MCF 10A (cell line): Measurements from ENCODE around the gene ZBTB5. TPM values are rescaled to one million over a fixed set of nuclear protein-coding genes. Genes with fewer than 3 reads are reported as not detected.
A peak's percentile ranks its signal among the peaks of the same experiment; 100 is the strongest.
"Not testable (repeated sequence)": the region's sequence is repeated elsewhere in the genome, so short reads cannot be mapped to it uniquely, and the experiment has no call there.

Experiments used
- BruUV-seq: library from RNA; stranded (reverse); fragments of 400-500 nt; replicated peaks from 2 replicates; lab custom pipeline; 2021; lab: Mats Ljungman, UMichigan
- CTCF ChIA-PET: fragments of 300-600 bp; sonication (Branson Sonifier 250); formaldehyde crosslinking; extraction: SDS; loops from one replicate; lab custom pipeline; 2021; ENCODE audit warnings: antibody characterized with exemption, inconsistent platforms; lab: Yijun Ruan, JAX
- POLR2A ChIA-PET: fragments of 300-600, 350-650 bp; sonication (Branson Sonifier 250); formaldehyde crosslinking; extraction: SDS; loops from one replicate; lab custom pipeline; 2020; ENCODE audit warnings: antibody characterized with exemption, inconsistent platforms; lab: Yijun Ruan, JAX
- DNase-seq: peaks from one replicate; pipeline ENCODE4 v3.0.0-alpha.2; 2018; ENCODE audit not compliant: unreplicated experiment
- H3K27ac Mint-ChIP-seq: one replicate; pipeline ENCODE4 v1.8.0; 2022; ENCODE audit warnings: mild to moderate bottlenecking, low read depth, mixed read lengths; ENCODE audit not compliant: unreplicated experiment
- H3K27me3 Mint-ChIP-seq: one replicate; pipeline ENCODE4 v1.8.0; 2022; ENCODE audit warnings: mixed read lengths; ENCODE audit not compliant: insufficient read depth, unreplicated experiment
- H3K36me3 Mint-ChIP-seq: one replicate; pipeline ENCODE4 v1.8.0; 2022; ENCODE audit warnings: mild to moderate bottlenecking, moderate library complexity, mixed read lengths; ENCODE audit not compliant: insufficient read depth, unreplicated experiment
- H3K4me1 Mint-ChIP-seq: one replicate; pipeline ENCODE4 v1.8.0; 2022; ENCODE audit warnings: mixed read lengths; ENCODE audit not compliant: insufficient read depth, unreplicated experiment
- H3K4me3 Mint-ChIP-seq: one replicate; pipeline ENCODE4 v1.8.0; 2022; ENCODE audit warnings: mild to moderate bottlenecking, moderate library complexity, mixed read lengths; ENCODE audit not compliant: unreplicated experiment
- H3K9me3 Mint-ChIP-seq: one replicate; pipeline ENCODE4 v1.8.0; 2022; ENCODE audit warnings: mixed read lengths; ENCODE audit not compliant: unreplicated experiment
- intact Hi-C: fragments of 100-400 bp; cut with micrococcal nuclease; formaldehyde crosslinking; loops from 2 replicates; pipeline ENCODE4 v1.14.1; 2022
- total RNA-seq: library from RNA; stranded (reverse); gene quantifications from 2 replicates; pipeline ENCODE4 v1.2.3, GENCODE V29; 2022
- TF ChIP-seq, protein P1 (sequence below): fragments of 200-600 bp; IDR thresholded peaks from one replicate; pipeline ENCODE4 v1.8.0; 2022; ENCODE audit warnings: antibody characterized with exemption, mild to moderate bottlenecking; ENCODE audit not compliant: unreplicated experiment

Gene ZBTB5
- total RNA-seq, 1 experiment from 2014 or later: 9.0 TPM

DNA sequence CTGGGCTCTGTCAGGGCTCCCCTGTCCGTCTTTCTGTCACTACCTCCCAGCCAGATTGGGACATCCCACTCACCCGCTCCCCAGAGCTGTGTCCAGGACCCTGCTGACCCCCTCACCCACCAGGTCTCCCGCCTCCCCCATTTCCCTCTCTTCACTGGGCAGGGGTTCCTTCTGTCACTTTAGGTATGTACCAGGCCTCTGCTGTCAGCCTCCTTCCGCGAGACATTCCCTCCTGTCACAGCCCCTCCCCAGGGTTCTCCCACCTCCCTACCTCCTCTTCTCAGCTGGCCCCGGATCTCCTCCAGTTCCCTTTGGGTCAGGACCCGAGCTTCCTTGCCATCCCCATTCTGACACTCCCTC is 21.0 kb upstream of the ZBTB5 start:
- BruUV-seq: TSS peak; percentile 38

GRCh38 chr9:37485389-37486255 is 20.4 kb upstream of the ZBTB5 start, which contains the start of gene POLR1E:
POLR1E (plus strand) TSS chr9:37485948; CDS start chr9:37486048, 100 bp downstream.
- H3K27ac Mint-ChIP-seq: peak within 1 kb of the TSS; percentile 94
- H3K4me3 Mint-ChIP-seq: peak within 1 kb of the TSS; percentile 90
- no peaks in the 10 kb centered on the region for H3K27me3 Mint-ChIP-seq
- H3K9me3 Mint-ChIP-seq: no peaks in the 10 kb centered on the region
- H3K4me1 Mint-ChIP-seq: peaks cover 27% of the 10 kb centered on the region
- CTCF ChIA-PET: interaction anchor here (0.7 to 1.4 kb wide), 7 partner anchors 75 to 422 kb away, joined by 3 to 4 read pairs (median 3); no protein-coding TSS in a partner anchor
- intact Hi-C loops: loop anchor here (5.0 to 10.0 kb wide), 5 partner anchors 107 to 879 kb away; partner anchors contain the start of genes DCAF10, SLC25A51 and TOMM5
- DNase-seq: peak; percentile 97
- peaks cover 24% of the 10 kb centered on the region for H3K36me3 Mint-ChIP-seq
- TF ChIP-seq, protein P1, sequence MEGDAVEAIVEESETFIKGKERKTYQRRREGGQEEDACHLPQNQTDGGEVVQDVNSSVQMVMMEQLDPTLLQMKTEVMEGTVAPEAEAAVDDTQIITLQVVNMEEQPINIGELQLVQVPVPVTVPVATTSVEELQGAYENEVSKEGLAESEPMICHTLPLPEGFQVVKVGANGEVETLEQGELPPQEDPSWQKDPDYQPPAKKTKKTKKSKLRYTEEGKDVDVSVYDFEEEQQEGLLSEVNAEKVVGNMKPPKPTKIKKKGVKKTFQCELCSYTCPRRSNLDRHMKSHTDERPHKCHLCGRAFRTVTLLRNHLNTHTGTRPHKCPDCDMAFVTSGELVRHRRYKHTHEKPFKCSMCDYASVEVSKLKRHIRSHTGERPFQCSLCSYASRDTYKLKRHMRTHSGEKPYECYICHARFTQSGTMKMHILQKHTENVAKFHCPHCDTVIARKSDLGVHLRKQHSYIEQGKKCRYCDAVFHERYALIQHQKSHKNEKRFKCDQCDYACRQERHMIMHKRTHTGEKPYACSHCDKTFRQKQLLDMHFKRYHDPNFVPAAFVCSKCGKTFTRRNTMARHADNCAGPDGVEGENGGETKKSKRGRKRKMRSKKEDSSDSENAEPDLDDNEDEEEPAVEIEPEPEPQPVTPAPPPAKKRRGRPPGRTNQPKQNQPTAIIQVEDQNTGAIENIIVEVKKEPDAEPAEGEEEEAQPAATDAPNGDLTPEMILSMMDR: no peak
- POLR2A ChIA-PET: interaction anchor here (0.6 to 4.5 kb wide), 29 partner anchors 9 to 726 kb away, joined by 3 to 75 read pairs (median 4); partner anchors contain the start of genes DCAF10, EXOSC3, GRHPR and TOMM5
- no TSS peak for BruUV-seq

More for the DNA sequence above, 21.0 kb upstream of the ZBTB5 start:
- ChIA-PET POLR2A (interaction anchor here (0.5 to 4.5 kb wide), 20 partner anchors 10 to 492 kb away, joined by 3 to 75 read pairs (median 5); partner anchors contain the start of genes DCAF10, EXOSC3, TOMM5 and ZBTB5), CTCF (interaction anchor here (0.6 to 1.4 kb wide), 5 partner anchors 13 to 110 kb away, joined by 3 read pairs; no protein-coding TSS in a partner anchor)
- TF ChIP-seq, protein P1: no peak
- H3K4me1 Mint-ChIP-seq: peaks cover 27% of the 10 kb centered on the region
- peak overlapping the region; percentile 94 for H3K27ac Mint-ChIP-seq
- no peaks in the 10 kb centered on the region for H3K9me3 Mint-ChIP-seq
- H3K27me3 Mint-ChIP-seq: no peaks in the 10 kb centered on the region
- intact Hi-C loops: loop anchor here (5.0 to 10.0 kb wide), 5 partner anchors 106 to 879 kb away; partner anchors contain the start of genes DCAF10, SLC25A51 and TOMM5
- peaks cover 28% of the 10 kb centered on the region for H3K36me3 Mint-ChIP-seq
- no peak for DNase-seq
- peak overlapping the region; percentile 90 for H3K4me3 Mint-ChIP-seq

DNA sequence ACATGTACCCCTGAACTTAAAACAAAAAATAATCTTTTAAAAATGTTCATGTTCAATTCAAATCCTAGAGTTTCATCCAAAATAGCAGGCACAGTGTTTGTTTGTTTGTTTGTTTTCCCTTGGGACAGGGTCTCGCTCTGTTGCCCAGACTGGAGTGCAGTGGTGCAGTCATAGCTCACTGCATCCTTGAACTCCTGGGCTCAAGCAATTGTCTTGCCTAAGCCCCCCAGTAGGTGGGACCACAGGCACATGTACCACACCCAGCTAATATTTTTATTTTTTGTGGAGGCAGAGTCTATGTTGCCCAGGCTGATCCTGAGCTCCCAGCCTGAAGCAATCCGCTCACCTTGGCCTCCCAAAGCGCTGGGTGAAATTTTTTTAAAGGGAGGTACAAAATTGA is 15.5 kb upstream of the ZBTB5 start:
- Mint-ChIP-seq H3K27ac (no peak overlapping the region), H3K9me3 (no peaks in the 10 kb centered on the region), H3K4me1 (peaks cover 15% of the 10 kb centered on the region), H3K27me3 (no peaks in the 10 kb centered on the region), H3K4me3 (no peak overlapping the region), H3K36me3 (no peaks in the 10 kb centered on the region)
- TF ChIP-seq, protein P1: no peak
- no peak for DNase-seq
- POLR2A ChIA-PET: interaction anchor here (0.6 to 4.2 kb wide), 4 partner anchors 8 to 304 kb away, joined by 4 to 32 read pairs (median 8); partner anchors contain the start of genes EXOSC3 and ZBTB5
- BruUV-seq: no TSS peak
- intact Hi-C loops: loop anchor here (10.0 kb wide), 4 partner anchors 324 to 884 kb away; partner anchors contain the start of genes DCAF10 and SLC25A51
- CTCF ChIA-PET: interaction anchor here (0.6 to 1.3 kb wide), 5 partner anchors 102 to 944 kb away, joined by 3 to 5 read pairs (median 4); no protein-coding TSS in a partner anchor

DNA sequence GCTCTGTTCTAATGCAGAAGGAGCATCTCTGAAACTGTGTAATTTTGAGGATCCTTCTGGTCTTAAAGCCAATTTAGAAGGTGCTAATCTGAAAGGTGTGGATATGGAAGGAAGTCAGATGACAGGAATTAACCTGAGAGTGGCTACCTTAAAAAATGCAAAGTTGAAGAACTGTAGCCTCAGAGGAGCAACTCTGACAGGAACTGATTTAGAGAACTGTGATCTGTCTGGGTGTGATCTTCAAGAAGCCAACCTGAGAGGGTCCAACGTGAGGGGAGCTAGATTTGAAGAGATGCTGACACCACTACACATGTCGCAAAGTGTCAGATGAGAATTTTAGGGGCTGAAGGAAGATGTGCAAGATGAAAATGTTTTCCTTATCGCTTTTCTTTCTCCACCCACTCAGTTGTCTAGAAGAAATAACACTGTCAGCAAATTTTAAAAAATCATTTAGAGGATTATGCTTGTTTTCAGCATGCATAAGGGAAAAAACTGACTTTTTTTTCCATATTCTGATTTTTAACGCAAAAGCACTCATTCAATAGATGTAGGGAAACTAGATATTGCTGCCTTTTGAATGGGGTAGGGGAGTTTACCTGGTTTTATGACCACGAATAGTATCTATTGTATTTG is 12.9 kb upstream of the ZBTB5 start:
- ChIA-PET POLR2A (interaction anchor here (0.9 to 4.2 kb wide), 2 partner anchors 12 kb away, joined by 4 to 32 read pairs; partner anchors contain the start of gene ZBTB5), CTCF (interaction anchor here (0.6 kb wide), 1 partner anchor 348 kb away, joined by 3 read pairs; no protein-coding TSS in a partner anchor)
- H3K27me3 Mint-ChIP-seq, DNase-seq, H3K9me3 Mint-ChIP-seq, H3K27ac Mint-ChIP-seq, H3K36me3 Mint-ChIP-seq, intact Hi-C loops, H3K4me1 Mint-ChIP-seq, H3K4me3 Mint-ChIP-seq, BruUV-seq: not testable (repeated sequence)

- intact Hi-C loops: not testable (repeated sequence)
Observed at GRCh38 chr9:37477443-37477842, 12.2 kb upstream of the ZBTB5 start.

More at GRCh38 chr9:37477443-37477842, 12.2 kb upstream of the ZBTB5 start:
- BruUV-seq, H3K27ac Mint-ChIP-seq, H3K4me3 Mint-ChIP-seq, H3K36me3 Mint-ChIP-seq, H3K9me3 Mint-ChIP-seq, H3K27me3 Mint-ChIP-seq, DNase-seq: not testable (repeated sequence)
- POLR2A ChIA-PET: interaction anchor here (0.9 kb wide), 1 partner anchor 12 kb away, joined by 4 read pairs; the partner anchor contains the start of gene ZBTB5
- H3K4me1 Mint-ChIP-seq: peaks cover 10% of the 10 kb centered on the region
- CTCF ChIA-PET: interaction anchor here (0.6 kb wide), 1 partner anchor 348 kb away, joined by 3 read pairs; no protein-coding TSS in a partner anchor
